DOHH2 (cell line): ENCODE data around the gene SFI1.

Source experiments
- EZH2phosphoT487 ChIP-seq: fragments of 200-600 bp; sonication (generic); IDR thresholded peaks from 2 replicates; pipeline ENCODE4 v1.6.1; 2017; ENCODE audit warnings: borderline replicate concordance, mild to moderate bottlenecking, antibody characterized with exemption, low read length, moderate library complexity, mixed read lengths
- TF ChIP-seq, protein P1 (sequence below): fragments of 200-600 bp; sonication (generic); IDR thresholded peaks from one replicate; pipeline ENCODE4 v1.5.1; 2014; ENCODE audit warnings: antibody characterized with exemption, mild to moderate bottlenecking, low read depth, low read length; ENCODE audit not compliant: poor library complexity, severe bottlenecking

DNA sequence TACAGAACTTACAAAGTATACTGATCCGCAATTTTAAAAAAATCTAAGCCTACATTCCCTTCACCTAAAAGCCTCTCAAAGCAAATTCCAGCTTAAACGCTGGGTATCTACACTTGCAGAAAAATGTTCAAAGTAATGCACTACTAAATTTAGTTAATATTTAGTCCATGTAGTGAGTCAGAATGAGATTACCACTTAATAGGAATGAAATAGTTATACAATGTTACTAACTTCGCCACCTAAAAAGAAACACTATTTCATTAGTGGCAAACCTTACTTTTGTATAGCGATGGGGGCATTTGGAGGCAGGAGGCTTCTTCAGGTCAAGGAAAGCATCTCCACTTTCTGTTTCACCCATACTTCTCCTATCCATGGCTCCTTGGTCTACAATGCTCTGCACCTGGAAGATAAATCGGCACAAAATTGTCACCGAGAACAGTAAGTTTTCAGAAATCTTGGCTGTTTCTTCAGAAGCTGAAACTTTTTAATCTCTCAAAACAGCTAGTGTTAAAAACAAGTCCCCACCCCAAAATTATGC, 7.9 kb upstream of the SFI1 start:
- TF ChIP-seq, protein P1, sequence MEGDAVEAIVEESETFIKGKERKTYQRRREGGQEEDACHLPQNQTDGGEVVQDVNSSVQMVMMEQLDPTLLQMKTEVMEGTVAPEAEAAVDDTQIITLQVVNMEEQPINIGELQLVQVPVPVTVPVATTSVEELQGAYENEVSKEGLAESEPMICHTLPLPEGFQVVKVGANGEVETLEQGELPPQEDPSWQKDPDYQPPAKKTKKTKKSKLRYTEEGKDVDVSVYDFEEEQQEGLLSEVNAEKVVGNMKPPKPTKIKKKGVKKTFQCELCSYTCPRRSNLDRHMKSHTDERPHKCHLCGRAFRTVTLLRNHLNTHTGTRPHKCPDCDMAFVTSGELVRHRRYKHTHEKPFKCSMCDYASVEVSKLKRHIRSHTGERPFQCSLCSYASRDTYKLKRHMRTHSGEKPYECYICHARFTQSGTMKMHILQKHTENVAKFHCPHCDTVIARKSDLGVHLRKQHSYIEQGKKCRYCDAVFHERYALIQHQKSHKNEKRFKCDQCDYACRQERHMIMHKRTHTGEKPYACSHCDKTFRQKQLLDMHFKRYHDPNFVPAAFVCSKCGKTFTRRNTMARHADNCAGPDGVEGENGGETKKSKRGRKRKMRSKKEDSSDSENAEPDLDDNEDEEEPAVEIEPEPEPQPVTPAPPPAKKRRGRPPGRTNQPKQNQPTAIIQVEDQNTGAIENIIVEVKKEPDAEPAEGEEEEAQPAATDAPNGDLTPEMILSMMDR, result no peak
- TF ChIP-seq EZH2phosphoT487, result no peak
